Panc1 (cell line): ENCODE results near the gene CLEC18B.
"Not testable (repeated sequence)": the region's sequence is repeated elsewhere in the genome, so short reads cannot be mapped to it uniquely, and the experiment has no call there.

Experiments used
- CTCF ChIP-seq: fragments of 450-650 bp; IDR thresholded peaks from 2 replicates; pipeline ENCODE4 v1.5.1; 2017; ENCODE audit warnings: mild to moderate bottlenecking
- REST ChIP-seq, 2 experiments: IDR thresholded peaks; 2 replicates each; pipeline ENCODE4 v1.6.1; 2011 to 2012; ENCODE audit warnings: low read depth in 2 of 2, control low read depth in 1 of 2, low read length in 1 of 2, mild to moderate bottlenecking in 1 of 2, moderate library complexity in 1 of 2; ENCODE audit not compliant: insufficient read depth in 1 of 2
- TCF7L2 ChIP-seq: IDR thresholded peaks from 2 replicates; pipeline ENCODE4 v1.6.1; 2011; ENCODE audit warnings: mild to moderate bottlenecking, low read depth, low read length, inconsistent platforms

- not testable (repeated sequence) for TF ChIP-seq CTCF; REST (IDR thresholded peaks at IDR 0.05; ENCODE audit: insufficient read depth in 1 of 2, low read depth in 2 of 2, low read length in 1 of 2); TCF7L2
These were observed 24.7 kb downstream of the CLEC18B start for GRCh38 chr16:74396521-74397017.
